GM13977 (cell line): ENCODE measurements around the gene FBXL5.

Experiments used
- DNase-seq: peaks from one replicate; pipeline ENCODE4 v3.0.0; 2012; ENCODE audit warnings: low spot score
- in situ Hi-C: fragments of 300-500 bp; cut with MboI; formaldehyde crosslinking; loops from one replicate; pipeline ENCODE4 v1.12.0; 2022; ENCODE audit warnings: low sequenced_read_pairs, low pct_unique_long_range_greater_than_20kb, mixed read lengths, inconsistent platforms; ENCODE audit not compliant: unreplicated experiment
- TF ChIP-seq, protein P1 (sequence below): IDR thresholded peaks from 2 replicates; pipeline ENCODE4 v1.5.1; 2012; ENCODE audit warnings: mild to moderate bottlenecking, control low read depth; ENCODE audit not compliant: insufficient read depth; ENCODE audit errors: extremely low read depth, missing control alignments

The FBXL5 gene

DNA sequence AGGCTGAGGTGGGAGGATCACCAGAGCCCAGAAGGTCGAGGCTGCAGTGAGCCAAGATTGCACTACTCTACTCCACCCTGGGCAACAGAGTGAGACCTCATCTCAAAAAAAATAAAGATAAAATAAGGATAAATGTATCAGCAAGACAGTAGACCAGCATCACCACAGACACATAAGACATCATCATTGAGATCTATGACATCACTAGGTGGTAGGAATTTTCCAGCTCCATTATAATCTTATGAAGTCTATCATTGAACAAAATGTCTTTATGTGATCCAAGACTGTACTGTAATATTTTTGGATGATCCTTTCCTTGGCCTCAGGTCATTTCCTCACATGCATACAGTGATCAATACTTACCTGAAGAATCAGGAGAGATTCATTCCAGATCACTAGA is 18.2 kb upstream of the FBXL5 start:
- no peak for DNase-seq

DNA sequence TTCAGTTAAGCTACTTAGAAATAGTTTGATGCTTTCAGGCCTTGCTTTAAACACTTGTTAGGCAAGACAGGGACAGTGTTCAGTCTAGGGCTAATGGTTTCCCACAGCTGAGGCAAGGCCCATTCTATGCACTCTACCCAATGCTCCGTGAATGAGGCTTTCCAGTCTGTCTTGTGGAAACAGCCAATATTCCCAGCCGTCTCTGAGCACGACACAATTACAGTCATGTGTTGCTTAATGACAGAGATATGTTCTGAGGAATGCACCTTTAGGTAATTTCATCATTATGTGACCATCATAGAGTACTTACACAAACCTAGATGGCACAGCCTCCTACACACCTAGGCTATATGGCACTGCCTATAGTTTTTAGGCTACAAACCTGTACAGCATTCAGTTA is 16.9 kb upstream of the FBXL5 start:
- no peak for DNase-seq
- in situ Hi-C loops: loop anchor here (25.0 kb wide), 1 partner anchor 660 kb away; the partner anchor contains the start of gene CPEB2
- TF ChIP-seq, protein P1, sequence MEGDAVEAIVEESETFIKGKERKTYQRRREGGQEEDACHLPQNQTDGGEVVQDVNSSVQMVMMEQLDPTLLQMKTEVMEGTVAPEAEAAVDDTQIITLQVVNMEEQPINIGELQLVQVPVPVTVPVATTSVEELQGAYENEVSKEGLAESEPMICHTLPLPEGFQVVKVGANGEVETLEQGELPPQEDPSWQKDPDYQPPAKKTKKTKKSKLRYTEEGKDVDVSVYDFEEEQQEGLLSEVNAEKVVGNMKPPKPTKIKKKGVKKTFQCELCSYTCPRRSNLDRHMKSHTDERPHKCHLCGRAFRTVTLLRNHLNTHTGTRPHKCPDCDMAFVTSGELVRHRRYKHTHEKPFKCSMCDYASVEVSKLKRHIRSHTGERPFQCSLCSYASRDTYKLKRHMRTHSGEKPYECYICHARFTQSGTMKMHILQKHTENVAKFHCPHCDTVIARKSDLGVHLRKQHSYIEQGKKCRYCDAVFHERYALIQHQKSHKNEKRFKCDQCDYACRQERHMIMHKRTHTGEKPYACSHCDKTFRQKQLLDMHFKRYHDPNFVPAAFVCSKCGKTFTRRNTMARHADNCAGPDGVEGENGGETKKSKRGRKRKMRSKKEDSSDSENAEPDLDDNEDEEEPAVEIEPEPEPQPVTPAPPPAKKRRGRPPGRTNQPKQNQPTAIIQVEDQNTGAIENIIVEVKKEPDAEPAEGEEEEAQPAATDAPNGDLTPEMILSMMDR: no peak

More for the DNA sequence above, 18.2 kb upstream of the FBXL5 start:
- TF ChIP-seq, protein P1: no peak
- in situ Hi-C loops: loop anchor here (25.0 kb wide), 1 partner anchor 661 kb away; the partner anchor contains the start of gene CPEB2

DNA sequence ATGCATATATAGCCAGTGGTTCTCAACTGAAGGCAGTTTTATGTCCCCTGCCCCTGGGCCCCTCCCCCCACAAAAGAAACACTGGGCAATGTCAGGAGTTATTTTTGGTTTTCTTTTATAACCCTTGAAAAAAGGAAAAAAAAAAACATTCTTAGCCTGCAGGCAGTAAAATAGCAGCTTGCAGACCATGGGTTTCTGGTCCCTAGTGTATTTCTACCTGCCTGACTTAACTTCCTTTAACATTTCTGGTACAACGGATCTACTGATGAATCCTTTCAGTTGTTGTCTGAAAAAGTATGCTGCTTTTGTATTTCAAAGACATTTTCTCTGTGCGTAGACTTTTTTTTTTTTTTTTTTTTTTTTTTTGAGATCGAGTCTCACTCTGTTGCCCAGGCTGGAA is 15.4 kb upstream of the FBXL5 start:
- TF ChIP-seq, protein P1: no peak
- in situ Hi-C loops: loop anchor here (25.0 kb wide), 1 partner anchor 658 kb away; the partner anchor contains the start of gene CPEB2
- DNase-seq: no peak

DNA sequence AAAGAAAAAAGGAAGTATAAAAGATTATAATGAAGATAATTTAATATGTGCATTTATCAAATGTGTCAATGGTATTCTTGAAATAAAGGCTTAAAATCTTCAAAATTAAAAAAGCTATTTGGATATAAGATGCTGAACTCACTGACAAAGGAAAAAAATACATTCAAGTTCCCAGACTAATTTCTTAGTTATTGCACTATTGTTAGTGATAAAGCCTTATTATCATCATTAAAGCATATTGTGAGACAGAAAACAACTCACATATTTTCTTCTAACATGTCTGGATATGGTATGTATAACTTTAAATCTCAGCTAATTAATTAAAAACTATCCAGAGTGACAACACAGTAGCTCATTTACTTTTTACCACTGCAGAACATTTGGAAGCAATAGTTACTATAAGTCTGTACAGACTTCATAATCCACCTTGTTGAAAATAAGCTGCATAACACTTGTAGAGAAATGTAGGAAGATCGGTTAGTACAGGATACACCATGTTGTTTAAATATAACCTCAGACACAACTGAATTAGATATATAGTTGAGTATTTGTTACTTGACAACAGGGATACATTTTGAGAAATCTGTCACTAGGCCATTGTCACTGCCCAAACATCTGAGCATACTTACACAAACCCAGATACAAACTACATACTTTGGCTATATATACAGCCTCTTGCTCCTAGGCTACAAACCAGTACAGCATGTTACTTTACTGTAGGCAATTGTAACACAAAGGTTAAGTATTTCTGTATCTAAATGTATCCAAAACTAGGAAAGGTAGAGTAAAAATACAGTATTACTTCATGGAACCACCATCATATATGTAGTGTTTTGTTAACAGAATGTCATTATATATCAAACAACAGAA is 13.6 kb upstream of the FBXL5 start:
- TF ChIP-seq, protein P1: no peak
- no peak for DNase-seq
- in situ Hi-C loops: loop anchor here (25.0 kb wide), 1 partner anchor 656 kb away; the partner anchor contains the start of gene CPEB2

DNA sequence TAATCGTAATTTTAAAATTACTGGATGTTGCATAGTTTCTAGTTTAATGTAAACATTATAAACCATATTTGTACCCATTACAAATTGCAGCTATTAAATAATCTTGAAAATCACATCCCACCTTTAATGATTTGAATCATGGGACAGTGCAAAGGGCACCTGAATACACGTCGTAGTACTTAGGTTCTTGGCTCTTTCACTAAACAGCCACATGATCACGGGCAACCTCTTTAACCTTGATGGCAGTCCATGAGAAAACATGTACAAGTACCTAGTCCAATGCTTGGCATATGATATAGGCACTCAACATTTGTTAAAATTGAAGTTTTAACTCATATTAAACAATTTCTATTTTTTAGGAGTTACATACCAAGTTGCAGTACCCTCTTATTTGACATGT is 11.8 kb upstream of the FBXL5 start:
- TF ChIP-seq, protein P1: no peak
- in situ Hi-C loops: loop anchor here (25.0 kb wide), 1 partner anchor 655 kb away; the partner anchor contains the start of gene CPEB2
- DNase-seq: no peak

DNA sequence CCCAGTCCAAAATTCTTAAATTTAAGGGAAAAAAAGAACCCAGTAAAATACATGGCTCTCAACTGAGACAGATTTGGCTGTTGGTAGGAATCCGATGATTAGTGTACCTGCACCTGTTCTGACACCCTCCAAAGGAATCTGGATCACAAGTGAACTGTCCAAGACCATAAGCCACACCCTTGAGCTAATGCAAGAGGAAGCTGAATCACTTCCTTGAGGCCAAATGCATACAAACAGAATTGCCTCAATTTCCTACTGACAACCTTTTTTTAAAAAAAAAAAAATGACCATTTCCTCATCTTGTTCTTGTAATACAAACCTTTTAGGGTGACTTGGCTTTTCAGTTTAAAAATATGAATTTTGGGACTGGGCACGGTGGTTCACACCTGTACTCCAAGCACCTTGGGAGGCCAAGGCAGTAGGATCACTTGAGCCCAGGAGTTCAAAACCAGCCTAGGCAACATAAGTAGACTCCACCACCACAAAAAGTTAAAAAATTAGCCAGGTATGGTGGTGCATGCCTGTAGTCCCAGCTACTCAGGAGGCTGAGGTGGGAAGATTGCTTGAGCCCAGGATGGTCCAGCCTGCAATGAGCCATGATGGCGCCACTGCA is 10.7 kb upstream of the FBXL5 start:
- in situ Hi-C loops: loop anchor here (25.0 kb wide), 1 partner anchor 654 kb away; the partner anchor contains the start of gene CPEB2
- DNase-seq: no peak
- TF ChIP-seq, protein P1: no peak
